Colon (tissue), 2 donors: Measurements from ENCODE around the gene TSEN54.
"Not testable (repeated sequence)": the region's sequence is repeated elsewhere in the genome, so short reads cannot be mapped to it uniquely, and the experiment has no call there.

Experiments
- FAIRE-seq: peaks from 2 replicates; lab custom pipeline; 2012; peaks lifted over from hg19 to GRCh38; lab: Jason Lieb, UNC
- donor health status: control.
- donor health status: control.

TSEN54 gene

DNA sequence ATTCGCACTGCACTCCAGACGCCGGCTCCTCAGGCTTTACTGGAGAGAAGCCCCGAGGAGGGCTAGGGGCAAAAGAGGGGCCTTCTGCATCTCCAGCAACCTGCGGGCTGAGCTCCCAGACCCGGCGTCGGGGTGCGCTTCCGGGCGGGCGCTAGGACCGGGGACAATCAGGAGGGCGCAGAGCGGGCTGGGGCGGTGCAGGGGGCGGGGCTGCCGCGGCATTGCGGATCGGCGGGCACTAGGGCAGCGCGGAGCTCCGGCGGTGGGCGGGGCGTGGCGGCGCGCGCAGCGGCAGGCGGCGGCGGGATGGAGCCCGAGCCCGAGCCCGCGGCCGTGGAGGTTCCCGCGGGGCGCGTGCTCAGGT lies at the start of gene TSEN54:
Gene TSEN54, plus strand, starts transcription at position 274 of the 364 bp plus-strand sequence. Its CDS starts 33 bp downstream, at position 307.
- no peak for FAIRE-seq

DNA sequence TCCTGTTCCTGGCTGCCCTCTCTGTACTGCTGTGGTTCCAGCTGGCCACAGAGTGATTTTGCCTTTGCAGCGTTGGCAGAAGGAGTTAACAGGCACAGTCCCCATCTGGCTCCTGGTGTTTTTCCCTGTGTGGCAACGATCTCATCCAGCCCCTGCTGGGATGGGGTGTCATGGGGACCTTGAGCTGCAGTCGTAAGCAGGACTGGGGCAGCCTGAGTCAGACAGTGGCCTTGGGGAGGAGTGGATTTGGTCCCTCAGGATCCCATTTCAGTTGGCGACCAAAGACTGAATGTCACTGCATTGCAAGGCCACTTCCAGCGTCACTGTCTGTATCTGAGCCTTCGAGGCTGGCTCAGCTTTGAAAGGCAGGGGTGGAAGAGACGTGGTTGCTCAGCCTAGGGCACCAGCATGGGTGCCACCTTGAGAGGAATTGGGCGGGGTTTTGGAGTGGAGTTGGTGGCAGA lies 48.0 kb upstream of the TSEN54 start:
- FAIRE-seq, result no peak

DNA sequence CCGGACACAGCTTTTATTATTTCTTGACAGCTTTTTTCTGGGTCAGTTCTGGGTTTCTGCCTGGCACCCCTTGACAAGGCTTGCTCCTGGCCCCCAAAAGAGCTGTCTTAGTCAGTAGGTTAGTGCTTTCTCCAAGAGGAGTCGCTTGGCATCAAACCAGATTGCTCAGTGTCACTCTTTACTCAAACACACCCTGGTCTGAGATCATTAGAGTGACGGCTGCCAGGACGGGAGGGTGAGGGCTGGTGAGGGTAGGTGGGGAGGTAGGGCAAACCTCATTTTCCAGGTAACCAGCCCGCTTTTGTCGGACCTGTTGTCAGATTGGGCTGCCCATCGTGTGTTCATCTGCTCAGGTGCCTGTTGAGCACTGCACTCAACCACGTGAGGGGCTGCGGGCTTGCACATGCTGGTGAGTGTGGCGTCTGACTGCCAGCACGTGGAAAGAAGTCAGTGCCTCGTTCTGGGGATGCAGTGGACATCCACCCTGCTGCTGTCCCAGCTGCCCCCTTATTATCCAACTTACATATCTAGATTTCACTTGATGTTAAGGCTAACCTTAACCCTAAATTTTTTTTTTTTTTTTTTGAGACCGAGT lies 47.5 kb upstream of the TSEN54 start:
- FAIRE-seq, result no peak

DNA sequence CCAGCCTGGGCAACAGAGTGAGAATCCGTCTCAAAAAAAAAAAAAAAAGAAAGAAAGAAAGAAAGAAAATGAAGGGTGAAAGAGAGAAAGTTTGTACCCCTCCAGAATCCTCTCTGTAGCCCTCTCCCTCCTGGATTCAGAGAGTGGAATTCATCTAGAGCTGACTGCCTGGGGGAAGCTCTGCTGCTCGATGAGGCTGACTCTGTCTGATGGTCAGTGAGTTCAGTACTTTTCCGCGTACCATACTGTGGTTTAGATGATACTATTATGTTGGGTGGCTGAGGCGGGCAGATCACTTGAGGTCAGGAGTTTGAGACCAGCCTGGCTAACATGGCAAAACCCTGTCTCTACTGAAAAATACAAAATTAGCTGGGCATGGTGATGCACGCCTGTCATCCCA lies 45.1 kb upstream of the TSEN54 start:
- no peak for FAIRE-seq

DNA sequence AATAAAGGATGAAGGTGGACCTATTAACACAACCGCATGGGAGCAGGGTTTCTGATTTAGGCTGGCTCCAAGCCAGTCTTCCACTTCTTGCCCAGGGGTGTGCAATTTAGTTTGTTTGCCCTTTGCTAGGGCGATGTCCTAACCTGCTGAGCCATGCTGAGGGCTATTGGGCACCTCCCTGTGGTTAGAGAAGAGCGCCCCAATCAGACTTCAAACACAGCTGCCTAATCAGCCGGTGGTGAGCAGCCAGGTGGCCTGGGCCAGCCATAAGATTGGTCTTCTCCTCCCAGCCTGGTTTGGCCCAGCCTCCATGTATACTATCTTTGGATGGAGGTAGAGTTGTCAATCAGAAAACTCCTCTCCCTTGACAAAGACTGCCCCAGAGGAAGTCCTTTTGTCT lies 44.2 kb upstream of the TSEN54 start:
- FAIRE-seq, result no peak

DNA sequence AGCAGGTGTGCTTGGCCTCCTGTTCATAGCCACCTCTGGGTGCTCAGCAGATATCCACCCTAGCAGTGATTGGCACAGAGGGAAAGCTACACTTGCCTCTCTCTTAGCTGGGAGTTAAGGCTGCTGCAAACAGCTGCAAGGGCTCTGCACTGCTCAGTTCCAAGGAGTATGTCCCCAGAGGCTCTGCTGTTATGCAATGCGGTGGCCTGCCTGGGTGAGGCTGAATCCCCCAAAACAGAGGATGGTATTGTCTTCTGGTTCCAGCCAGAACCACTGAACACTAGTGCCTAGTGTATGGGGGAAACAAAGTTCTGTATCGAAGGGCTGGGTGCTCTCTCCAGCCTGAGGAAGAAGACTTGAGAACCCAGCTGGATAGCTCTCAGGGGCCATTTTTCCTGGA lies 43.1 kb upstream of the TSEN54 start:
- FAIRE-seq, result no peak

DNA sequence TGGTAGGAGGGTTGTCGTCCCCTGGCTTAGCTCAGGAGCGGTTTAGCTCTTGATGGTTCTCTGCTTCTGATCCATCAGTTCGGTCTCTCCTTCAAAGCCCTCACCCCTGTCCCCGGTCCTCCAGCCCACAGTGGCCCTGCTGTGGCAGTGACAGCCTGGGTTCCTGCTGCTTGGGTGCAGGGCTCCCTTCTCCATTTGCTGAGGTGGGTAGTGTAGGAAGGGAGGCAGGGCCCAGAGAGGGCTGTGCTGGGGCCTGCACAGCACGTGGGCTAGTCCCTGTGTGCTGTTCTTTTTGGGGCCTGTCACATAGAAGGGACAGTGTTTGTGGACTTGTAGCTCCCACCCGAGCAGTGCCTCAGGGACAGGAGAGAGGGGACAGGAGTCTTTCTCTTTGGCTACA lies 41.6 kb upstream of the TSEN54 start:
- FAIRE-seq, result no peak

GRCh38 chr17:75475144-75475835 lies 41.0 kb upstream of the TSEN54 start:
- FAIRE-seq, result no peak

- FAIRE-seq, result no peak
Measured at GRCh38 chr17:75475851-75476250, 40.5 kb upstream of the TSEN54 start.

DNA sequence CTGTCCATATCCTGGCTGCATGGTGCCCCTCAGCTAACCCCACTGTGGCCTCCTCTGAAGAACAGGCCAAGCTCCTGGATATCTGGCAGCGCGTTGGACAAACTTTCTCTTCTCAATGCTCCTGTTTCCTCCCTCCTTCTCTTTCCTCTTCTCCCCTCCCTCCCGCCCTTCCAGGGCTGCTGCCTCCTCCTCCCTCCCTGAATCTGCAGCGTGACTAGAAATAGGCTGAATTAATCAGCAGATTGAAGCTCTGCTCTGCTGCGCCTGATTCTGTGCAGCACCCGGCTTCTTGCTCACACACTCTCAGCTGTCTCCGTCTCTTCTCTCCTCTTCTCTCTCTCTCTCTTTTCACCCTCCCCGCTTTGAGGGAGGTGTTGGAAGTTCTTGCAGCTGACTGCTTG lies 40.1 kb upstream of the TSEN54 start:
- no peak for FAIRE-seq

DNA sequence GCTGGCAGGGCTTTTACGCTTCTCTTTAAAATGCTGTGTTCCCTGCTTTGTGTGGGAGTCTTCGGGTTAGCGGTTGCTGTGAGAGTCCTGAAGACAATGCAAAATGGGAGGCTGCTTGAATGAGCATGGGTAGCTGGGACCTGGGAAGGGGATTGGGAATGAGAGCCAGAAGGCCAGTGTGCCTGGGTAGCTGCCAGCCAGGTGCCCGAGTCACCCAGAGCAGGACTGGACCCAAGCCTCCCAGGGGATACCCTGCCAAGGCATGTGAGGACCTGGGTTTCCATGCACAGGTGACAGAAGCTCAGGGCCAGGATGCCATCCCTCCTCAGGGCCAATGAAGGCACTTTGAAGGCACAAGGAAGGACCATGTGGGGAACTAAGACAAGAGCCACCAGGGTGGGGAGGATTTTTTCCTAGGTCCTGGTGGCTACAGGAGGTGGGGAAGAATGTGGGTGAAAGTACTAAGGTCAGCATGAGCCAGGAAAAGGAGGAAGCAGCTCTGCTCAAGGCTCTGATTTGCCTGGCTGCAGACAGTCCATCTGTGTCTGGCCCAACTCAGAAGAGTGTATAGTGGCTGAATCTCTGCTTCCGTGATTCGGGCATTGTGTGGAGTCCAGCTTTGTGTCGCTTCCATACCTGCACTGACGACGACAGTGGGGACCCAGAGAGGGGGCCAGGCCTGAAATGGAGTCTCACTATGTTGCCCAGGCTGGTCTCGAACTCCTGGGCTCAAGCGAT lies 39.4 kb upstream of the TSEN54 start:
- FAIRE-seq, result no peak

DNA sequence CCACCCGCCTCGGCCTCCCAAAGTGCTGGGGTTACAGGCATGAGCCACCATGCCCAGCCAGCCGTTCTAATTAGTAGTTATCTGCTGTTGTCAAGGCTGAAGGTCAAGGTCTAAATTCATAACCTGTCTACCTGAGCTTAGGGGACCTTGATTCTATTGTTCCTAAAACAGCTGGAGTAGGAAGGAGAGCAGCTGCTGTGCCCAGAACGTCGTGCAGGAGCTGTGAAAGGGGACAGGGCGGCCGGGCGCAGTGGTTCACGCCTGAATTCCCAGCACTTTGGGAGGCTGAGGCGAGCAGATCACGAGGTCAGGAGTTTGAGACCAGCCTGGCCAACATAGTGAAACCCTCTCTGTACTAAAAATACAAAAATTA lies 38.9 kb upstream of the TSEN54 start:
- not testable (repeated sequence) for FAIRE-seq

DNA sequence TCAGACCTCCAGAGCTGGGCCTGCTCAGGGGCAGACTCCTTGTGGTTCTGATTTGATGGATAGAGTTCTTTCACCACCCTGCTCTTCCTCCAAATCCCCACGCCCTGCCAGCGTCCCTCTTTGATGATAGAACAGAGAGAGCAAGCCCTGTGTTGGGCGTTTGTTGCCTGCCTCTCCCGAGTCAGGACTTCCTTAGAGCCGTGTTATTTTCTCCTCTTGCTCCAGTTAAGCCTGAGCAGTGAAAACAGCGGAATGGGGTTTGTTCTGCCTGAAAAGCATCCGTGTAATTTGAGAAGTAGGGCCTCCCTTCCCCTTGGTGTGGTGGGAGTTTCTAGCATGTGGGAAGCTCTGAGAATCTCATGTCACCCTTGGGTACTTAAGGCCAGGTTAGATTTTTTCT lies 37.8 kb upstream of the TSEN54 start:
- FAIRE-seq, result no peak

GRCh38 chr17:75480281-75480680 lies 36.0 kb upstream of the TSEN54 start:
- no peak for FAIRE-seq

GRCh38 chr17:75481194-75482068 lies 34.9 kb upstream of the TSEN54 start:
- no peak for FAIRE-seq

GRCh38 chr17:75482098-75482942 lies 34.0 kb upstream of the TSEN54 start:
- no peak for FAIRE-seq

- no peak for FAIRE-seq
Measured at GRCh38 chr17:75485688-75486087, 30.6 kb upstream of the TSEN54 start.

DNA sequence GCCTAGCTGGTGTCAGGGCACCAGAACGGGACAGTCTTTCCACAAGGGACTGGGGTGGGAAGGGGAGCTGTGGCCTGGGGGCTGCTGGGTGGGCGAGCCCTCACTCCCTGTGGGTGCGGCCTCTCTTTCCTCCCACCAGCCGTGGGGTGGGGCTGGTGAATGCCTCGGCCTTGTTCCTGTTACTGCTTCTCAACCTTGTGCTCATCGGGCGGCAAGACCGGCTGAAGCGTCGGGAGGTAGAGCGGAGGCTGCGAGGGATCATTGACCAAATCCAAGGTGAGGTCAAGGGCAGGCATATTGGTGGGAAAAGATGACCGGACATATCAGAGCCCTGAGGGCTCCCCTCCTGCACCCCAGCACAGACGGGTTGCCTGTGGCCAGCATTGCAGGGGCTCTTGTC lies 30.2 kb upstream of the TSEN54 start:
- FAIRE-seq, result no peak

DNA sequence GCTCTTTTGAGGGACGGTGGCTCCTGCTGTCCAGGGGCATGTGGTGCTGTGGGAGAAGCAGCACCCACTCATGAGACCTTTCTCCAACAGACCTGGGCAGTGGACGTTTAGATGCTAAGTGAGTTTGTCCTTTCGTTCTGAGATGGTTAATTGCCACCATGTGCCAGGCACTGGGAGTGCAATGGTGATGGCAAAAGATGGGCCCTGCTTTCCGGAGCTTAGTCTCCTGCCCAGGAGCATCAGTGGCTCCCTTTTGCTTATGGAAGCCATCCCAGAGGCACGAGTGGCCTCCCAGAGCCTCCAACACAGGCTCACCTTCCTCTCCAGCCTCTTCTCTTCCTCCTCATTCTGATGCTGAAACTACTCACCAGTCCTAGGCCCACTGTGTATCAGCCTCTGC lies 29.4 kb upstream of the TSEN54 start:
- no peak for FAIRE-seq

GRCh38 chr17:75487351-75488070 lies 28.8 kb upstream of the TSEN54 start:
- FAIRE-seq, result no peak
